SIG-M5 treated with dmso at 0.1 percent for 504 hours (cell line): Measurements from ENCODE around the gene SERBP1.
"Not testable (repeated sequence)": the region's sequence is repeated elsewhere in the genome, so short reads cannot be mapped to it uniquely, and the experiment has no call there.

Experiments used
- DNase-seq: peaks from one replicate; lab custom pipeline; 2025; ENCODE audit not compliant: unreplicated experiment; lab: John Stamatoyannopoulos, UW

SERBP1 gene

GRCh38 chr1:67441183-67441582 lies 11.0 kb upstream of the SERBP1 start:
- no peak for DNase-seq

GRCh38 chr1:67440339-67440738 lies 10.1 kb upstream of the SERBP1 start:
- DNase-seq = no peak

- no peak for DNase-seq
Measured at GRCh38 chr1:67439277-67440029, 9.3 kb upstream of the SERBP1 start.

GRCh38 chr1:67437961-67438360 lies 7.8 kb upstream of the SERBP1 start:
- no peak for DNase-seq

GRCh38 chr1:67436511-67437055 lies 6.4 kb upstream of the SERBP1 start:
- DNase-seq = no peak

- DNase-seq = no peak
Measured at GRCh38 chr1:67434491-67434890, 4.3 kb upstream of the SERBP1 start.

- peak; percentile 84 for DNase-seq
Measured at GRCh38 chr1:67433837-67434236, 3.6 kb upstream of the SERBP1 start.

- DNase-seq = no peak
Measured at GRCh38 chr1:67432745-67433144, 2.5 kb upstream of the SERBP1 start.

GRCh38 chr1:67431869-67432578 lies 1.8 kb upstream of the SERBP1 start:
- no peak for DNase-seq

- no peak for DNase-seq
Measured at GRCh38 chr1:67431156-67431765, 1.1 kb upstream of the SERBP1 start.

GRCh38 chr1:67429528-67430357 lies 459 bp downstream of the SERBP1 start:
- DNase-seq = no peak

- DNase-seq = no peak
Measured at GRCh38 chr1:67429011-67429527, 1.1 kb downstream of the SERBP1 start.

GRCh38 chr1:67427947-67428346 lies 2.3 kb downstream of the SERBP1 start:
- no peak for DNase-seq

GRCh38 chr1:67427465-67427864 lies 2.7 kb downstream of the SERBP1 start:
- DNase-seq = no peak

- DNase-seq = no peak
Measured at GRCh38 chr1:67420835-67421492, 9.2 kb downstream of the SERBP1 start.

GRCh38 chr1:67418839-67419586 lies 11.2 kb downstream of the SERBP1 start:
- DNase-seq = no peak

- DNase-seq = not testable (repeated sequence)
Measured at GRCh38 chr1:67417733-67418132, 12.5 kb downstream of the SERBP1 start.

GRCh38 chr1:67415041-67415440 lies 15.2 kb downstream of the SERBP1 start:
- no peak for DNase-seq

GRCh38 chr1:67414574-67414973 lies 15.6 kb downstream of the SERBP1 start:
- DNase-seq = no peak
